Activated CD8-positive, alpha-beta memory T cell treated with anti-CD3 and anti-CD28 coated beads for 36 hours (primary cell): ENCODE data around the gene JPT1. TPM values are rescaled to one million over a fixed set of nuclear protein-coding genes. Genes with fewer than 3 reads are reported as not detected.
"Not testable (repeated sequence)": the region's sequence is repeated elsewhere in the genome, so short reads cannot be mapped to it uniquely, and the experiment has no call there.

Experiments used
- CTCF ChIA-PET: fragments of 350-600 bp; sonication (Branson Sonifier 250); formaldehyde crosslinking; loops from one replicate; lab custom pipeline; 2021; ENCODE audit warnings: antibody characterized with exemption; lab: Charles Lee
- POLR2A ChIA-PET: fragments of 350-600 bp; sonication (Branson Sonifier 250); formaldehyde crosslinking; loops from one replicate; lab custom pipeline; 2021; ENCODE audit warnings: antibody characterized with exemption; lab: Charles Lee
- total RNA-seq, 2 experiments: library from RNA; stranded (reverse); gene quantifications; one replicate each; pipeline ENCODE4 v1.2.3, GENCODE V29; 2021

The JPT1 gene
- total RNA-seq, 2 experiments from 2014 or later: 233 to 238 TPM

GRCh38 chr17:75164606-75165005 is 10.3 kb upstream of the JPT1 start:
- POLR2A ChIA-PET: interaction anchor here (0.9 kb wide), 1 partner anchor 48 kb away, joined by 3 read pairs; no protein-coding TSS in a partner anchor
- CTCF ChIA-PET: not testable (repeated sequence)

GRCh38 chr17:75163074-75163473 is 8.8 kb upstream of the JPT1 start:
- ChIA-PET CTCF (interaction anchor here (0.9 kb wide), 1 partner anchor 49 kb away, joined by 3 read pairs; no protein-coding TSS in a partner anchor), POLR2A (interaction anchor here (1.0 kb wide), 1 partner anchor 9 kb away, joined by 3 read pairs; the partner anchor contains the start of gene JPT1)

DNA sequence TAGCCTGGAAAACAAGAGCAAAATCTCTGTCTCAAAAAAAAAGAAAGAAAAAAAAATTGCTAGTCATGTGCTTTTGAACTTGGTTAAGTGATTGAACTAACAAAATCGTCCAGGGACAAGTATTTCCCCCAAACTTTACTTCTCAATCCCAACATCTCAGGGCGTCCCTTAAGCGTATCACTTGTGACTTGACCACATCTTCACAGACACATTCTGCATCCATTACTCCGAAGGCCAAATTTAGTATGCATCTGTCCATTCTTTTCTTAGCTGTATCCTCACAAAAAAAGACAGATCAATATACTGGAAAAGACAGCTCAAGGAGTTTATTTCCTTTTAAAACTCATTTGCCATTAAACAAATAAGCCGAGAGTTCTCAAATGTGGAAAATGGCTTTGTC is 5.9 kb upstream of the JPT1 start:
- CTCF ChIA-PET: no interaction called here

GRCh38 chr17:75159196-75160031 is 5.1 kb upstream of the JPT1 start:
- CTCF ChIA-PET: no interaction called here
- POLR2A ChIA-PET: interaction anchor here (0.6 to 0.8 kb wide), 2 partner anchors 13 to 28 kb away, joined by 3 to 4 read pairs; partner anchors contain the start of gene NT5C

More for the DNA sequence above, 5.9 kb upstream of the JPT1 start:
- POLR2A ChIA-PET: no interaction called here

DNA sequence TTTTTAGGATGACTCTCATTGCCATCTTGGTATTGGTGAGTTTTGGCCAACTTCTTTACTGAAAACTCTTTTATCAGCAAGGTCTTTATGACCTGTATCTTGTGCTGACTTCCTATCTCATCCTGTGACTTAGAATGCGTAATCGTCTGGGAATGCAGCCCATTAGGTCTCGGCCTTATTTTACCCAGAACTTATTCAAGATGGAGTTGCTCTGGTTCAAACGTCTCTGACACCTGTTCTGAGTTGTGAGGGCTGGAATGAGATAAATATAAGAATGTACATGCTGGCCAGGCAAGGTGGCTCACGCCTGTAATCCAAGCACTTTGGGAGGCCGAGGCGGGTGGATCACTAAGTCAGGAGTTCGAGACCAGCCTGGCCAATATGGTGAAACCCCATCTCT is 4.2 kb upstream of the JPT1 start:
- POLR2A ChIA-PET: interaction anchor here (0.8 kb wide), 1 partner anchor 27 kb away, joined by 3 read pairs; the partner anchor contains the start of gene NT5C
- CTCF ChIA-PET: interaction anchor here (0.7 kb wide), 1 partner anchor 120 kb away, joined by 3 read pairs; no protein-coding TSS in a partner anchor

DNA sequence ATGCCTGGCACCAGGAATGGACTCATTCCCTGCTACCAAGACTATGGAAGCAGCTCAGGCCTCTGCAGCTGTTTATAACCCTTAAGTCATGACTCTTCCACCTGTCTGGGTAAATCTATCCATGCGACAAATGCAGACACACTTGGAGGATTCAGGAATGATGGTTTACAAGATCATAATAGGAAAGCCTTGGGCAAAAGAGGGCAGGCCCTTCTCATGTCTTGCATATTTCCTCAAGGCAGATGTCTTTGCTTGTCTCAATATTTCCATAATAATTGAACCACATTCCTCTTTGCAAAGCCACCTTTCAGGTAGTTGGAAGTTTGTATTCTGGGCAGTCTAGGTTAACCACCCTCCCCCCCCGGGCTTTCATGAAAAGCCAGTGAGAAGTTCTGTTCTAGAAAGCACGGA is 884 bp upstream of the JPT1 start:
- ChIA-PET POLR2A (interaction anchor here (0.6 to 1.8 kb wide), 6 partner anchors 19 to 408 kb away, joined by 4 to 7 read pairs (median 5); partner anchors contain the start of gene SUMO2), CTCF (interaction anchor here (0.7 to 2.8 kb wide), 5 partner anchors 17 to 396 kb away, joined by 3 to 8 read pairs (median 4); no protein-coding TSS in a partner anchor)

- ChIA-PET CTCF (interaction anchor here (1.0 to 1.1 kb wide), 2 partner anchors 52 to 119 kb away, joined by 3 read pairs; partner anchors contain the start of gene NUP85), POLR2A (interaction anchor here (0.6 to 1.8 kb wide), 5 partner anchors 10 to 40 kb away, joined by 3 to 7 read pairs (median 4); partner anchors contain the start of gene SUMO2)
These were observed 525 bp downstream of the JPT1 start for GRCh38 chr17:75153780-75154194.

DNA sequence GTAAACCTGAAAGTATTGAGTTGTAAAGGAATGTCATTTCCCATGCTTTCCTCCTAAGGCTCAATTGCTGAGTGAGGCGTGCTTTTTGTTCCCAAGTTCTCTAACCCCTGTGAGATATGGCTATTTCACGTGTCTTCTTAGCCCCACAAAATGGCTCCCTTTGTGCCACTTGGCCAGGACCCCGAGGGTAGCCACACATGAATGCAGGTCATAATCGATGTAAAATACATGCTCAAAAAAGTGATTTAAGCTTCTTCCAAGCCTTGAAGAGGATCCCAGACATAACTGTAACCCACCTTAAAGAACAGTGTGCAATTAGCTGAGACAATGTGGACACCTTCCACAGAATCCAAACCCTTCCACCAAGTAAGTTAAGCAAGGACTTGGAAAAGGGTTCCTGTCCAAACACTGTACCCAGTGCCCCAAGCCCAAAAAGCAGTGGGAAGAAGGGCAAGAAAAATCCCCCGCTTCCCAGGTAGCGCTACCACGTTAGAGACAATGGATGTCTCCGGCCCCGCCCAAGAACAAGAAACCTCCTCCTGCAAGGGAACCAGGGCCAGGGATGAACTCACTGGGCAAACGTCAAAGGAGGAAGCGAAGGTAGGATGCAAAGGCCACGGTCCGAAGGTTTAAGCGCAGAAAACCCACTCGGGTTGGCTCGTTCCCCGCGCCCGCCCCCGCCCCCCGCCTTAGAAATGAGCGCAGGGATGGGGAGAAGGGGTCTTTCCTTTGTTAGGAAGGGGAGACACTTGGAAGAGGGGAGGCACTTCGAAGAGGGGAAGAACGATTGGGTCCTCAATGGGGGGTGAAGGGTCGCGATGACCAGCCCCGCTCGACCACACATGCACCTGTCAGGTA is 1.2 kb downstream of the JPT1 start:
- ChIA-PET CTCF (no interaction called here), POLR2A (no interaction called here)

DNA sequence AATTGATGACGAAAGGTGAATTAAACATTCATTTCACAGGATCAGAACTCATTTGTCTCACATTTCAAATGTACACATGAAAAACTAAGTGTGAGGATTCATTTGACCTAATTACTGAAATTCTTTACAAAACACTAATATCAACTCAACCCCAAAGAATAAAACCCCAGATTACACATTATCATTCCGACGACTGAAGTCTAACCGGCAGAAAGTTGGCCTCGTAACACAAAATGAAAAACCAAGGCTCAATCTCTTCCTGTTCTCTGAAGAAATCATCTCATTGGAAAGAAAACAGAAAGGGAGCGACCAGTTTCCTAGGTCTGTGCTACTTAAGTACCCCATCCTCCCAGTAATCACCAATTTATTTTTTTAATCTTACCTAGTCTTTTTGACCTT is 1.8 kb downstream of the JPT1 start:
- ChIA-PET CTCF (no interaction called here), POLR2A (no interaction called here)

DNA sequence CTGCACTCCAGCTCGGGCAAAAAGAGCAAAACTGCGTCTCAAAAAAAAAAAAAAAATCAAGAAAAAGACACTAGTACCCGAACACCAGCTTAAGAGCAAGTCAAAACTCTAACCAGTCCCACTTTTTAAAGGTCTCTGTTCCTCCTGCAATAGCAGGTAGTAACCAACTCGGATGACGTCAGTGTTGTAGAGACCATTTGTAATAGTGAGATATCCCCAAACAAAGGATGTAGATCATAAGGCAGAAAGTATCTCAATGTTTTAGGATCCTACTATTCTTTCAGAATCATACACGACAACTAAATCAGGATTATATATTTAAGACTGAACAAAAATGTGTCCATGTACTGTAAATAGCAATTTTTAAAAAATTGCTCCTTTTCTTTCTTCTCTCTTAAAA is 2.4 kb downstream of the JPT1 start:
- ChIA-PET CTCF (no interaction called here), POLR2A (interaction anchor here (0.5 to 1.1 kb wide), 2 partner anchors 13 to 21 kb away, joined by 3 read pairs; partner anchors contain the start of gene NT5C)

- POLR2A ChIA-PET: no interaction called here
- CTCF ChIA-PET: no interaction called here
These were observed 6.3 kb downstream of the JPT1 start for GRCh38 chr17:75147878-75148546.

GRCh38 chr17:75146592-75146991 is 7.7 kb downstream of the JPT1 start:
- POLR2A ChIA-PET: no interaction called here
- CTCF ChIA-PET: no interaction called here

GRCh38 chr17:75144816-75145512 is 9.3 kb downstream of the JPT1 start:
- ChIA-PET CTCF (interaction anchor here (0.5 to 1.7 kb wide), 4 partner anchors 15 to 159 kb away, joined by 4 to 7 read pairs (median 6); partner anchors contain the start of gene NT5C), POLR2A (no interaction called here)

DNA sequence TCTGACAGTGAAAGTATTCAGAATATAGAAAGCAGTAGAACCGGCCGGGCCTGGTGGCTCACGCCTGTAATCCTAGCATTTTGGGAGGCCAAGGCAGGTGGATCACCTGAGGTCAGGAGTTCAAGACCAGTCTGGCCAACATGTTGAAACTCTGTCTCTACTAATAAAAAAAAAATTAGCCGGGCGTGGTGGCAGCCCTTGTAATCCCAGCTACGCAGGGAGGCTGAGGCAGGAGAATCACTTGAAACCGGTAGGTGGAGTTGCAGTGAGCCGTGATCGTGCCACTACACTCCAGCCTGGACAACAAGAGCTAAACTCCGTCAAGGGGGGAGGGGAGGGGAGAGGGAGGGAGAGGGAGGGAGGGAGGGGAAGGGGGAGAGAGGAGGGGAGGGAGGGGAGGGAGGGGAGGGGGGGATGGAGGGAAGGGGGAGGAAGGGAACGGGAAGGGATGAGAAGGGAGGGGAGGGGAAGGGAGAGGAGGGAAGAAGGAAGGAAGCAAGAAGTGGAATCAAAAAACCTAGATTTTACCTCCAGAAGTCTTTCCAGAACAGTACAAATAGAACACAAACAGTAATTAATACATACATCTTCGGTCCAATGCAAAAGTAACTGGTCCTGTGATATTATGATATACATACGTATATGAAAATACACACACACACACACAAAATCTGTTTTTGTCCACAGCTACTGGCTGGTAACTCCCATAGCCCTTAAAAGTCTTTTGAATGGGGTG is 11.9 kb downstream of the JPT1 start:
- ChIA-PET CTCF (interaction anchor here (2.2 kb wide), 1 partner anchor 11 kb away, joined by 9 read pairs; the partner anchor contains the start of gene NT5C), POLR2A (no interaction called here)

DNA sequence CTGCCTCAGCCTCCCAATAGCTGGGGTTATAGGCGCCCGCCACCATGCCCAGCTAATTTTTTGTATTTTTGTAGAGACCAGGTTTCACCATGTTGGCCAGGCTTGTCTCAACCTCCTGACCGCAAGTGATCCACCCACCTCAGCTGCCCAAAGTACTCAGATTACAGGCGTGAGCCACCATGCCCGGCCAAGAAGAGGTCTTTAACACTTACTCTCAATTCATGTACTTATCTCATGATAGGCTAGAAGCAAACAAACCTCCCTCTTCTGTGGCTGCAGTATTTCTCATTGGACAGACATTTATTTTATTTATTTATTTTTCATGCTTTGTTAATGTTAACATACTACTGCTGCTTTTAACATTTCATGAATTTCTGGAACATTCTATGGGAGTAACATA is 15.8 kb downstream of the JPT1 start:
- ChIA-PET POLR2A (interaction anchor here (0.7 kb wide), 1 partner anchor 13 kb away, joined by 3 read pairs; no protein-coding TSS in a partner anchor), CTCF (interaction anchor here (0.6 to 1.7 kb wide), 2 partner anchors 33 to 78 kb away, joined by 3 read pairs; no protein-coding TSS in a partner anchor)

DNA sequence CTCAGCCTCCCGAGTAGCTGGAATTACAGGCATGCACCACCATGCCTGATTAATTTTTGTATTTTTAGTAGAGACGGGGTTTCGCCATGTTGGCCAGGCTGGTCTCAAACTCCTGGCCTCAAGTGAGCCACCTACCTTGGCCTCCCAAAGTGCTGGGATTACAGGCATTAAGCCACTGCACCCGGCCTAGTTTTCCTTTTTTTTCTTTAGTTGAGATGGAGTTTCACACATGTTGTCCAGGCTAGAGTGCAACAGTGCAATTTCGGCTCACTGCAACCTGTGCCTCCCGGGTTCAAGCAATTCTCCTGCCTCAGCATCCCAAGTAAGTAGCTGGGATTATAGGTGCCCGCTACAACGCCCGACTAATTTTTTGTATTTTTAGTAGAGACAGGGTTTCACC is 16.6 kb downstream of the JPT1 start:
- POLR2A ChIA-PET: interaction anchor here (0.5 kb wide), 1 partner anchor 113 kb away, joined by 6 read pairs; no protein-coding TSS in a partner anchor
- CTCF ChIA-PET: interaction anchor here (0.6 to 1.7 kb wide), 3 partner anchors 12 to 79 kb away, joined by 3 read pairs; no protein-coding TSS in a partner anchor

DNA sequence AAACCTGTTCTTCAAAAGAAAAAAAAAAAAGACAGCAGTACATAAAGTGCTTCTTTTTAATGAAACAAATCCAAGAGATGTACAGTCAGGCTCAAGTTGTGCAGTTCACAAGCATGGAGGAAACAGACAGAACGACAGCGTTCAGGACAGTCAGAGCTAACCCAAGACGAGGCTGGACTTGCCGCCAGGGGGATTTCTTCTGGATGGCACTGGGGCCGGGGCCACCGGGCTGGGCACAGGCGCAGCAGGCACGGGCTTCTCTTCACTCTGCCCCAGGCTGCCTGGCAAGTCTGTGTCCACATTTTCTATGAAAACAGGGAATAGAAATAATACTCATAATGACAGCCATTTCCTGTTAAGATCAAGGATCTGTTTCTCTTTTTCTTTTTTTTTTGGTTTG is 18.4 kb downstream of the JPT1 start:
- POLR2A ChIA-PET: no interaction called here
- CTCF ChIA-PET: interaction anchor here (0.6 to 0.7 kb wide), 2 partner anchors 35 to 106 kb away, joined by 3 to 4 read pairs; no protein-coding TSS in a partner anchor
